HG03039 (cell line): ENCODE measurements around the gene REEP5.
"Not testable (repeated sequence)": the region's sequence is repeated elsewhere in the genome, so short reads cannot be mapped to it uniquely, and the experiment has no call there.

ENCODE experiments used
- ATAC-seq: cut with Tn5 transposase; IDR thresholded peaks from one replicate; pipeline ENCODE4 v1.9.1; 2021; ENCODE audit warnings: mild to moderate bottlenecking, moderate library complexity; ENCODE audit not compliant: unreplicated experiment

REEP5 gene

DNA sequence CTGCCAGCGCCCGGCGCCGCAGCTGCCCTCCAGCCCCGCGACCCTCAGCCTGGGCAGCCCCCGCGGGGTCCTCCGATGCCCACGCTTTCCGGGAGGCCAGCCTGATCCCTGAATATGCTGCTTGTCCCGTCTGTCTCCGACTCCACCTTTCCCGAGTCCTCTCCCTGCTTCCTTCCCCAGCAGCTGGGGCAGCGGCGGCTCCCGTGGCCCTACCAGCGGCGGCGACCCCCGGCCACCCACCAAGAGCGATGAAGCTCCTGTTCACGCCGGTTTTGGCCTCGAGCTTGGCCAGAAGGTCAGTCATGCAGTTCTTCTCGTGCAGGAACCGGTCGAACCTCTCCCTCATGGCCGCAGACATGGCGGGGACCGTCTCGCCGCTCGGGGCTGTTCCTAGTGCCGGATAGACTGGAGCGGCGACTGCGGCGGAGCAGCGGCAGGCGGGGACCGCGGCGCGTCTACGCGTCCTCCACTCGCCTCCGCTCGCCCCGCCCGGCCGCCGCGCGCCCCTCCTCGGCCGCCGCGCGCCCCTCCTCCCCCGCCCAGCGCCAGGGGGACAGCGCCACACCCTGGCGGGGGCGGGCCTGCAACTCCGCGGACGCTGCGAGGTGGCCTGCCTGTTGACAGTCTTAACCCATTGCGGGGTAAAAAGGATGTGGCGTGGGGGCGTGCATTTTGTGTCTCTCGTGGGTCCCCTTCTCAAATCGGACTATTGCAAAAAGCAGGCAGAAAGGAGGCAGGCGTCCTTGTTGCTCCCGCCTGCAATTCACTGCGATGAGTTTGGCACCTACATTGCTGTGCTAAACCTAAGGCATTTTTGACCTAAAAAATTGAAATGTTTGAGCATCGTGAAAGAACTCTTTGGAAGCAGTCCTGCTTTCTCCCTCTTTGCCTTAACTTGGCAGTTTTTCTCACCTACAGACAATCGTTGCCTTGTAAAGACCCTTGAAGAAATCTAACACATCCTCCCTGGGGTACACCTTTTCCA is at the start of gene REEP5:
Gene REEP5, minus strand, starts transcription at position 395 of the 985 bp plus-strand sequence. Its CDS starts 37 bp downstream, at position 358.
- peak; percentile 68 for ATAC-seq

DNA sequence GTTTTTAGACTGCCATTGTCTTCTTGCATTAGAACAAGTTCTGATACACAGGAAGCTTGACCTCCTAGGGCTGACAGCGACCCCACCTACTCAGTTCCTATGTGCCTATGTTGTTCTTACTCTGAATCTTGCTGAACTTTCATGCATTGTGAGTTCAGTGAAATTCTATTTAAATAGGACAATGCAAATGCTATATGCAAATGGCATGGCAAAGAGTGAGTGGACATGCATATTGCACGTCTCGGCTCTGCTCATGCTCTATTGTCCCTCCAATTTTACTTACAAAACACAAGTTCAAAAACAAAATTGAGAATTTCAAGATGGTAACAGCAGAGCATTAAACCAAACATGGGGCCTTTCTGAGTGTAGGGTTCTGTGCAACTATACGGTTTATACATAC is 49.2 kb upstream of the REEP5 start:
- no peak for ATAC-seq

DNA sequence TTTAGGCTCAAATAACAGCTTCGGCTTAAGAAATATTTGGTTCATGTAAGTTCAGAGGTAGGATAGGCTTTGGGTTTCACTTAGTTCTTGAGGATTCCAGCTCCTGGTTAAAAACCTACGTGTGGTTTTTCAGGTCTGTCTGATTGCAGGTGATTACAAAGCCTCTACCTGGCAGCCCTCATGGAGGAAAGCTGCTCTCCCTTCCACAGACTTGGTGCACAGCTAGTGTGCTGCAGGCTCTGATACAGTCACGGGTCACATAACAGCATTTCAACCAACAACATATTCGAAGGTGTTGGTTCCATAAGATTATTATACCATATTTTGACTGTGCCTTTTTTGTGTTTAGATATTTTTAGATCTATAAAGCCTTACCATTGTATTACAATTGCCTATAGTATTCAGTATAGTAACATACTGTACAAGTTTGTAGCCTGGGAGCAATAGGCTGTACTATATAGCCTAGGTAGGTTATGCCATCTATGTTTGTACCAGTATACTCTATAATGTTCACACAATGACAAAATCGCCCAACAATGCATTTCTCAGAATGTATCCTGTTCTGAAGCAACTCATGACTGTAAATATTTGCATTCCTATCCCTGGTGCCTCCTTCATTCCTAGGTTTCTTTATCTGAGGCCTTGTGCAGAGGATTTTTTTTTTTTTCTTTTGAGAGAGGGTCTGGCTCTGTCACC is 46.5 kb upstream of the REEP5 start:
- ATAC-seq: no peak

DNA sequence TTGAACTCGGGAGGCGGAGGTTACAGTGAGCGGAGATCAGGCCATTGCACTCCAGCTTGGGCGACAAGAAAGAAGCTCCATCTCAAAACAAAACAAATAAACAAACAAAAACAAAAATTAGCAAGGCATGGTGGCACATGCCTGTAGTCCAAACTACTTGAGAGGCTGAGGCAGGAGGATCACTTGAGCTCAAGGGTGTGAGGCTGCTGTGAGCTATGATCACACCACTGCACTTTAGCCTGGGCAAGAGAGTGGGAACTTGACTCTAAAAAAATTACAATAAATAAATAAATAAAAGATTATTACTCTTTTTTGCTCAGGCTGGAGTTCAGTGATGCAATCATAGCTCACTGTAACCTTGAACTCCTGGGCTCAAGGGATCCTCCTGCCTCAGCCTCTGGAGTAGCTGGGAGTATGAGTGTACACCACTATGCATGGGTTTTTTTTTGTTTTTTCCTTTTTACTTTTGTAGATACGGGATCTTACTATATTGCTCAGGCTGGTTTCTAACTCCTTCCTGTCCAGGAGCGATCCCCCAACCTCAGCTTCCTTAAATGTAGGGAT is 45.6 kb upstream of the REEP5 start:
- no peak for ATAC-seq

DNA sequence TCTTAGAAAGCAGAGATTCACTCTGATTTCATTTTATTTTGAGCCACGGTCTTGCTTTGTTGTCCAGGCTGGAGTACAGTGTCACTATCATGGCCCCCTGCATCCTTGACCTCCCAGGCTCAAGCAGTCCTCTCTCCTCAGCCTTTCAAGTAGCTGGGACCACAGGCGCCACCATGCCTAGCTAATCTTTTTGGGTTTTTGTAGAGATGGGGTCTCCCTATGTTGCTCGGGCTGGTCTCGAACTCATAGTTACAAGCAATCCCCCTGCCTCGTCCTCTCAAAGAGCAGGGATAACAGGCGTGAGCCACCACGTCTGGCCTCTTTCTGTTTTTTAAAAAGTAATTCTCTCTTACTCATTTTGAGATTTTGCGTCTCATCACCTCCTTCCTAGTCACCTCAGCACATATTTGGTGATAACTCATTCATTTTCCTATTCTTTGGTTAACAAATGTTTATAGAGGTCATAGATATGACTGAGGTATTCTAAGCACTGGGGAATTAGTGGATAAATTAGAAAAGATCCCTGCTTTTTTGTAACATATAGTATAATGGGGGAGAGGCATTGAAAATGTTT is 43.8 kb upstream of the REEP5 start:
- no peak for ATAC-seq

DNA sequence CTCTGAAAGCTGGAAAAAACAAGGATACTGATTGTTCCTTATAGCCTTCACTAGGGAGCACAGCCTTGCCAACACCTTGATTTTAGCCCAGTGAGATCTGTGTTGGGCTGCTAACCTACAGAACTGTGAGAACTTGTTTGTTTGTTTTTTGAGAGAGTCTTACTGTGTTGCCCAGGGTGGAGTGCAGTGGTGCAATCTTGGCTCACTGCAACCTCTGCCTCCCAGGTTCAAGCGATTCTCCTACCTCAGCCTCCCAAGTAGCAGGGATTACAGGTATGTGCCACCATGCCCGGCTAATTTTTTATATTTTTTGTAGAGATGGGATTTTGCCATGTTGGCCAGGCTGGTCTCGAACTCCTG is 41.3 kb upstream of the REEP5 start:
- ATAC-seq: not testable (repeated sequence)

DNA sequence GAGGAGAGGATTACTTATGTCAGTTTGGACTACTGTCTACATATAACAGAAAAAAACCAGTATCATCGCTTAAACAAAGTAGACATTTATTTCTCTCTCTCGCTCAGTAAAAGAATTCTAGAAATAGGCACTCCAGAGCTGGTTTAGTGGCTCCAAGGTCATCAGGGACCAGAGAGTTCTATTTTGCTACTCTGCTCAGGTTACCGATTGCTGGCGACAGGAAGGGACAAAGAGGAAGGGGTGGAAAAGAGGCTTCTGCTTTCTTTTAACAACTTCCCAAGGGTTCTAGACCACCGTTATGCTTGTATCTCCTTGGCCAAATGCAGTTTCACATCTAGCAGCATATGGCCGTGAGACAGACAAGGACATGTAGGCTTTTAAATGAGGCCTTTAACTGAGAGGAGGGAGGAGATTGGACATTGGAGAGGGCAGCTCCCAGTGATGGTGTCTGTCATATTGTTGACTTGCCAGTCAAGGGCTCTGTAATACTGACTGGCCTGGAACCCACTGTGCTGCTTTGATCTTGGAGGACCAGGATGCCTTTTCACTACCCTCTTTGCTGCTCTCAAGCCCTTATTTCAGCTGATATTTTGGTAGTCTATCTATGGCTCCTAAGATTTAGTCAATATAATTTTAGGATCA is 39.0 kb upstream of the REEP5 start:
- no peak for ATAC-seq

DNA sequence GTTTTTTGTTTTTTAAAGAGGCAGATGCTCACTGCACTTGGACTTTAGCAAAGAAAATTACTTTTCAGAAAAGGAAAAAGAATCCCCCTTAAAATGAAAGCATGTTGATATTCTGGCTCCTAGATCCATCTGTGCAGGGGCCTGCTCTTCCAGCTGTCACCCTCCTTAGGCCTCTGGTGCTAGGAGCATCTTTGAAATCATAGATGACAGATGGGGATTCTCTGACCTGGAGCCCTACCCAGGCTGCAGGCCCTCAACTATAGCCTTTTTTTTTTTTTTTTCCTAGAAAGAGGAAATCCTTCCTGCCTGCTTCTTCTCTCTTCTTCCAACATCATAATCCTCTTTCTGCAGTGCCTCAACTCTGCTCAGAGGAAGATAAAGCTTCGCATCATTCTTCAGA is 38.3 kb upstream of the REEP5 start:
- no peak for ATAC-seq

DNA sequence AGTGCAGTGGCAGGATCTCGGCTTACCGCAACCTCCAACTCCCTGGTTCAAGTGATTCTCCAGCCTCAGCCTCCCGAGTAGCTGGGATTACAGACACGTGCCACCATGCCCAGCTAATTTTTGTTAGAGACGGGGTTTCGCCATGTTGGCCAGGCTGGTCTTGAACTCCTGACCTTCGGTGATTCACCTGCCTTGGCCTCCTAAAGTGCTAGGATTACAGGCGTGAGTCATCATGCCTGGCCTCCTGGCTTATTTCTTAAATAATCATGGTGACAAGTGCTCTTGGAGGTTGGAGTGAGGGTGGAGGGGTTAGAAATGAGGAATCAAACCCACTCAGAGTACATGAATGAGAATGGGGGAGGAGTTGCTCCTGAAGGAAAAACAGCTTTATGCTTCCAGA is 37.8 kb upstream of the REEP5 start:
- not testable (repeated sequence) for ATAC-seq

DNA sequence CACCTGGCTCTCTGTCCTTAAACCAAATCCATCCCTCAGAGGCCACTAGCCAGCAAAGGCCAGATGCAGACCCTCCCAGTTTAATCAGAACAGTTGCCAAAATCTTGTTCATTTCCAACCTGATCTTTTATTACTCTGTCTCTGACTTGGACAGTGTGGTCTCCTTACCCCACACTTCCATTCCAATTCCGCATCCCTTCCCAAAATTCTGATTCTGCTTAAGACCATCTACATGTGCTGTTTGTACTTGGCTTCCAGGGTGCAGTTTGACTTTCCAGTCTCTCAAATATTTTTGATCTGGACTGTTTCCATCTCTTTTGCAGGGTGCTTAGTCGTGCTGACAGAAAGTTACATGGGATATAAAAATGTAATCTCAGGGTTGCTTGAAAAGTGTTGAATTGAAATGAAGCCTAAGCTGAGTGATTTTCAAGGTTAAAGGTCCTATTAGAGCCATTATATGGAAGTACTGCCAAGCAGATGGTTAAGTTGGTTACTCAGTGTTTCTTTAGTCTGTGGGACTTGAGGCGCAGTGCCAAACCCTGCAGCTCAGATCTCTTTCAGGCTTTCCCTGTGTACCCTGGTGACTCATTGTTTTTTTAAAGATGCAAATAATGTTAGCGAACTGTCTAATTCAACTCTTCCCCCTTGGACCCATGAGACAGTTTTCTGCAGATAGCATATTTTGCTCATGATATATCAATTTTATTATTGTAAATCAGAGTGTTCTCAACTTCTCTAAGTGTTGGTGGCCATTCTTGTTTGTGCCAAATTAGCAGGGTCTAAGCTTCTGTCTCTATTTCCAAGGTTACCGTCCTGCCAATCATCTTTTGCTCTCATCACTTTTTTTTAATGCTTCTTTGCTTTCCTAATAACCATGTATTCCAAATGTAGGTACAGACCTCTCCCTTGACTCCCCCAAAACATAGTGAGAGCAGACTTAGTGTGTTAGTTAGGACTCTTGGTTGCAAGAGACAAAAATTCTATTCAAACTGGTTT is 36.4 kb upstream of the REEP5 start:
- peak; percentile 85 for ATAC-seq

DNA sequence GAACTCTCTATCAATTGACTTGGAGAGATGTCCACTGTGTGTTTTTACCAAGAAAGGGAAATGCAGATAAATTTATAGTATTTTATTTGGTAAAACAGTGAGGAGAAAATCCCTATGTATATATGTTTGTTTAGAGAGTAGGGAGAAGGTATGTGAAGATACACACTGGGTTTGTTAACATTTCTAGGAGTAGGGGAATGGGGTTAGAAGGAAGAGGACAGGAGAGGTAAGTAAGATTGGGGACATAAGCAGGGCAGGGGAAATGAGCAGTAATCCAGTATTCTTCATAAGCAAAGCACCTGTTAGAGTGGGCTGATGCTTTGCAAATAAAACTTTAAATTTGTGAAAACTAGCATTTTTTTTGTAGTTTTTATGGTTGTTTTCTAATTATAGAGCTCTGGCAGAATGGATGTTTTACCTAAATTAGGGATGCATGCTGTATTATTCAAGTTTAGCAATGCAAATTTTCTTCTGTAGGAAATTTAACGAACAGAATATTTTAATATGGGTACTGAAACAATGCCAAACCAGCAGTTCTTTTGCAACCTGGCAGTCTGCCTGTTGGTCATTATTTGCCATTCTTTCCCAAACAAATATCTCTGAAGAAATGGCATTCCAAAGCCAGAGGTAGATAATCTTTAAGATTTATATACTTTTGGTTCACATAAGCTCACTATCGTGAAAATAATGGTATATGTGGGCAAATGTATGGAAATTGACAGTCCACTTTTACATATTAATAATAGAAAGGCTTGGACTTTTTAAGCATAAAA is 35.2 kb upstream of the REEP5 start:
- ATAC-seq: no peak

DNA sequence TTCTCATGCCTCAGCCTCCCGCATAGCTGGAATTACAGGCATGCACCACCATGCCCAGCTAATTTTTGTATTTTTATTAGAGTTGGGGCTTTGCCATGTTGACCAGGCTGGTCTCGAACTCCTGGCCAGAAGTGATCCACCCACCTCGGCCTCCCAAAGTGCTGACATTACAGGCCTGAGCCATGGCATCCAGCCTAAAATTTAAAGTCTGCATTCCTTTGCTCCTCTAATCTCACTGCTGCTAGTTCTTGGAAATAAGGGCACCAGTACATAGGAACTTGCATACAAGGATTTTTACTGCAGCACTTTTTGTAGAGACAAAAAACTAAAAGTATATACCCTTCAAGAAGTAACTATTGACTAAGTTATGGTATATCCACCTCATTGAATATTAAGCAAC is 34.6 kb upstream of the REEP5 start:
- ATAC-seq: no peak

DNA sequence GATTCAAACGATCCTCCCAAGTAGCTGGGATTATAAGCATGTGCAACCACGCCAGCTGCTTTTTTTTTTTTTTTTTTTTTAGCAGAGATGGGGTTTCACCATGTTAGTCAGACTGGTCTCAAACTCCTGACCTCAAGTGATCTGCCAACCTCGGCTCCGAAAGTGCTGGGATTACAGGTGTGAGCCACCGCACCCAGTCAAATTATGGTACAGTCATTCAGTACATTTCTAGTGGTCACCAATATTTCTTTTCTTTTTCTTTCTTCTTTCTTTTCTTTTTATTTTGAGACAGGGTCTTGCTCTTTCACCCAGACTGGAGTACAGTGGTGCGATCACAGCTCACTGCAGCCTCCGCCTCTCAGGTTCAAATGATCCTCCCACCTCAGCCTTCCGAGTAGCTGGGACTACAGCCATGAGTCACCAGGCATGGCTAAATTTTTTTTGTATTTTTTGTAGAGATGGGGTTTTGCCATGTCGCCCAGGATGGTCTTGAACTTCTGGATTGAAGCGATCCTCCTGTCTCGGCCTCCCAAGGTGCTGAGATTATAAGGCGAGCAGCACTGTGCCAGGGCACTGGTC is 29.2 kb upstream of the REEP5 start:
- ATAC-seq: peak; percentile 76

DNA sequence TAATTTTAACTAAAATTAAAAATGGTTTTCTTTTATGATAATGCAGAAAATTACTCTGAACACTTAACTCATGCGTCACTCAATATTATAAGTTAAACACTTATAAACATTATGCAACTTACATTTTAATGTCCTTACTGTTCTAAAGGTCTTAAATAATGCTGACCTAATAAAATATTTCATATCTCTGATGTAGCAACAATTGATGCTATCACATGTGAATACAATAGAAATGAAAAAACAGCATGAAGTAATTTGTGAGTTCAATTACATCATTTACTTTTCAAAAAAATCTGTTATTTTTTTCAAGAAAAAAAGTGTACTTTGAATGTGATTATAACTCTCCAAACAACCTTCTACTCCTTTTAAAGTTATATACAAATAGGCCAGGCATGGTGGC is 26.4 kb upstream of the REEP5 start:
- ATAC-seq: no peak

DNA sequence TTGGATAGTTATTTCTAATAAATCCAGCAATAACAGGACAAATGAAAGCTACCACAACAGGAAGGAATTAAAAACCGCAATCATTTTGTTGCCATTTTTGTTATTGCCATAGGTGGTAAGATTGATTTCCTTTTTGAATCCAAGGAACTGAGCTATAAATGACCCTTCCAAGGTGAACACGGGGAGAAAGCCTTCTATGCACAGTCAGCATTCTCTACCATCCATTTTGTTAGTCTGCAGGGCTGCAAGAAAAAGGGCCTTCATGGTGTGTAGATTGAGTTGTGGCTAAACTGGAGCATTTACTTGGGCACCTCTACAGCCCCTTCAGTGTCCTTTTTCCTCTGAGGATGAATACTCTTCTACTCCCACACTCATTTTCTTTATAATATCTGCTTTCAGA is 18.6 kb upstream of the REEP5 start:
- ATAC-seq: no peak

DNA sequence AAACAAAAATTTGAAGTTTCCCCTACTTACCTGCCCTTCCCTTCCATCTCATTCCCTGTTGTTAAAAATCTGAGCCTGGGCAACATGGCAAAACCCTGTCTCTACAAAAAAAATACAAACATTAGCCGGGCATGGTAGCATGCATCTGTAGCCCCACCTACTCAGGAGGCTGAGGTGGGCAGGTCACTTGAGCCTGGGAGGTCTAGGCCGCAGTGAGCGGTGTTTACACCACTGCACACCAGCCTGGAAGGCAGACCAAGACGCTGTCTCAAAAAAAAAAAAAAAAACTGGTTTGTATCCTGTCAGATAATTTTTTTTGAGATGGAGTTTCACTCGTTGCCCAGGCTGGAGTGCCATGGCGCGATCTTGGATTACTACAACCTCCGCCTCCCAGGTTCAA is 16.3 kb upstream of the REEP5 start:
- no peak for ATAC-seq

DNA sequence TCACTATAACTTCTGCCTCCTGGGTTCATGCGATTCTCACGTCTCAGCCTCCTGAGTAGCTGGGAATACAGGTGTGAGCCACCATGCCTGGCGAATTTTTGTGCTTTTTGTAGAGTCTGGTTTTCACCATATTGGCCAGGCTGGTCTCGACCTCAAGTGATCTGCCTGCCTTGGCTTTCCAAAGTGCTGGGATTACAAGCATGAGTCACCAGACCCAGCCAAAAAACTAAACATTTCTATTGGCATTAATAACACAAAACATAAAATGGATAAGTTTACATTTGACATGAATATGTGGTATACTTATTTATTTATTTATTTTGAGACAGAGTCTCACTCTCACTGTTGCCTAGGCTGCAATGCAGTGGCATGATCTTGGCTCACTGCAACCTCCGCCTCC is 13.6 kb upstream of the REEP5 start:
- no peak for ATAC-seq

DNA sequence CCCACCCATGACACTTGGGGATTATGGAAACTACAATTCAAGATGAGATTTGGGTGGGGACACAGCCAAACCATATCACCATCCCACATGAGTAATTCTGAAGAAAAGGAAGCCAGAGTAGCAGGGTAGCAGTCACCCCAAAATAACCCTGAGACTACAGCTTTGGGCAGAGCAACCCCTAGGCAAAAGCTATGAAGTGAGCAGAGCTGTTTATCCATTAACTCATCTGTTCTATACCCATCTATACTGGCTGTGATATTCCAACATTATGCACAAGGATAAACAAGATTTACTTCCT is 12.3 kb upstream of the REEP5 start:
- no peak for ATAC-seq
